GM12864 (cell line): ENCODE data around the gene GABRG3.

Experiments
- DNase-seq: peaks from one replicate; pipeline ENCODE4 v3.0.0-alpha.2; 2011; ENCODE audit warnings: low read depth
- H3K4me3 ChIP-seq: 2 replicates; pipeline ENCODE4 v1.5.1; 2011; ENCODE audit warnings: mild to moderate bottlenecking, low read depth, low read length, control low read depth
- CTCF ChIP-seq: IDR thresholded peaks from 2 replicates; pipeline ENCODE4 v1.5.1; 2011; ENCODE audit warnings: low read depth, mild to moderate bottlenecking, moderate library complexity, low read length, control low read depth, inconsistent platforms; ENCODE audit errors: missing control alignments

Gene GABRG3

GRCh38 chr15:27327467-27328025 is 356.6 kb downstream of the GABRG3 start:
- no peak for DNase-seq
- TF ChIP-seq CTCF = no peak
- H3K4me3 ChIP-seq = no peak overlapping the region

- H3K4me3 ChIP-seq = no peak overlapping the region
- no peak for DNase-seq
- TF ChIP-seq CTCF = no peak
Observed at GRCh38 chr15:27328186-27328585, 357.2 kb downstream of the GABRG3 start.

- H3K4me3 ChIP-seq = no peak overlapping the region
- TF ChIP-seq CTCF = no peak
- no peak for DNase-seq
Observed at GRCh38 chr15:27328608-27329007, 357.6 kb downstream of the GABRG3 start.

- no peak overlapping the region for H3K4me3 ChIP-seq
- DNase-seq = no peak
- no peak for TF ChIP-seq CTCF
Observed at GRCh38 chr15:27330326-27330725, 359.3 kb downstream of the GABRG3 start.

GRCh38 chr15:27336676-27337075 is 365.7 kb downstream of the GABRG3 start:
- no peak for TF ChIP-seq CTCF
- DNase-seq = no peak
- no peak overlapping the region for H3K4me3 ChIP-seq

GRCh38 chr15:27339138-27339537 is 368.2 kb downstream of the GABRG3 start:
- DNase-seq = no peak
- TF ChIP-seq CTCF = no peak
- no peak overlapping the region for H3K4me3 ChIP-seq

- no peak overlapping the region for H3K4me3 ChIP-seq
- no peak for TF ChIP-seq CTCF
- no peak for DNase-seq
Observed at GRCh38 chr15:27341780-27342343, 370.9 kb downstream of the GABRG3 start.
